ENCODE results near the gene XKR7.
A peak's percentile ranks its signal among the peaks of the same experiment; 100 is the strongest.
"Not testable (repeated sequence)": the region's sequence is repeated elsewhere in the genome, so short reads cannot be mapped to it uniquely, and the experiment has no call there.

Gene XKR7

DNA sequence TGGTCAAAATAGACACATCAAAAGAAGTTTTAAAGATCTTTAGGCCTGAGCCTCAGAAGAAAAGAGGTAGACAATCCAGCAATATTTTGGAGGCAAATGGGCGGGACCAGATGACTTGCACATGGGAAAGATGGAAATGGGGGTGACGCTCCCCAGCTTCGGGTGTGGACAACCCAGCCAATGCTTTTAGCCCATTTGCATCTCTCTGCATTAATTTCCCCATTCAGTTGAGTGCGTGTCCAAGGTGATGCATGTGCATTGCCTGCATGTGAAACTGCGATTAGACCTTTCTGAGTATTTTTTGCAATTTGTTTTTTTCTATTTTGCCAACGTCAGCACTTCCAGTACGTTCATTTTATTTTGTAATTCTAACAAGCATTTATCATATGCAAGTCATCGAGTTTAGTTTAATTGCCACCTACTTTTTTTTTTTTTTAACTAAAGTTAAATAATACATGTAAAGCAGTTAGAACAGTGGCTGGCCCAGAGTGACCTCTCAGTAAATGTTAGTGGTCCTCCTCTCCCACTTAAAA is 40.3 kb upstream of the XKR7 start:
- DNase-seq = no peak
- H3K9me3 ChIP-seq (ENCODE audit: severe bottlenecking) = no peaks in the 10 kb centered on the region
- no peak overlapping the region for H3K27ac ChIP-seq
- H3K36me3 ChIP-seq = no peaks in the 10 kb centered on the region
- H3K27me3 ChIP-seq (ENCODE audit: insufficient read depth, low read depth, severe bottlenecking) = no peaks in the 10 kb centered on the region
- no peak overlapping the region for H3K4me3 ChIP-seq (ENCODE audit: low read depth, low read length)
- TF ChIP-seq, protein P1, sequence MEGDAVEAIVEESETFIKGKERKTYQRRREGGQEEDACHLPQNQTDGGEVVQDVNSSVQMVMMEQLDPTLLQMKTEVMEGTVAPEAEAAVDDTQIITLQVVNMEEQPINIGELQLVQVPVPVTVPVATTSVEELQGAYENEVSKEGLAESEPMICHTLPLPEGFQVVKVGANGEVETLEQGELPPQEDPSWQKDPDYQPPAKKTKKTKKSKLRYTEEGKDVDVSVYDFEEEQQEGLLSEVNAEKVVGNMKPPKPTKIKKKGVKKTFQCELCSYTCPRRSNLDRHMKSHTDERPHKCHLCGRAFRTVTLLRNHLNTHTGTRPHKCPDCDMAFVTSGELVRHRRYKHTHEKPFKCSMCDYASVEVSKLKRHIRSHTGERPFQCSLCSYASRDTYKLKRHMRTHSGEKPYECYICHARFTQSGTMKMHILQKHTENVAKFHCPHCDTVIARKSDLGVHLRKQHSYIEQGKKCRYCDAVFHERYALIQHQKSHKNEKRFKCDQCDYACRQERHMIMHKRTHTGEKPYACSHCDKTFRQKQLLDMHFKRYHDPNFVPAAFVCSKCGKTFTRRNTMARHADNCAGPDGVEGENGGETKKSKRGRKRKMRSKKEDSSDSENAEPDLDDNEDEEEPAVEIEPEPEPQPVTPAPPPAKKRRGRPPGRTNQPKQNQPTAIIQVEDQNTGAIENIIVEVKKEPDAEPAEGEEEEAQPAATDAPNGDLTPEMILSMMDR (IDR thresholded peaks at IDR 0.05; ENCODE audit: low read depth, low read length) = no peak

DNA sequence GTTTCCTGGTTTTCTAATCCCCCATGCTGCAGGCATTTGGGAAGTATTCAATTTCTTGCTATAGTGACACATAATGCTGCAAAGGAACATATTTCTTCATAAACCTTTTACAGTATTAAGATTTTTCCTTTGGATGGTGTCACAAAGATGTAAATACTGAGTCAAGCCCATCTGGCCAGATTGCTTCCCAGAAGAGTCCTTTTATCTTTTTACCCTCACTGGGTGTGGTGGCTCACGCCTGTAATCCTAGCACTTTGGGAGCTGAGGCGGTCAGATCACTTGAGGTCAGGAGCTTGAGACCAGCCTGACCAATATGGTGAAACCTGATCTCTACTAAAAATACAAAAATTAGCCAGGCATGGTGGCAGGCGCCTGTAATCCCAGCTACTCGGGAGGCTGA is 38.3 kb upstream of the XKR7 start:
- H3K36me3 ChIP-seq; H3K9me3 ChIP-seq (ENCODE audit: severe bottlenecking); H3K4me3 ChIP-seq (ENCODE audit: low read depth, low read length); H3K27me3 ChIP-seq (ENCODE audit: insufficient read depth, low read depth, severe bottlenecking): not testable (repeated sequence)
- DNase-seq = peak; percentile 83
- peak overlapping the region; percentile 23 for H3K27ac ChIP-seq

DNA sequence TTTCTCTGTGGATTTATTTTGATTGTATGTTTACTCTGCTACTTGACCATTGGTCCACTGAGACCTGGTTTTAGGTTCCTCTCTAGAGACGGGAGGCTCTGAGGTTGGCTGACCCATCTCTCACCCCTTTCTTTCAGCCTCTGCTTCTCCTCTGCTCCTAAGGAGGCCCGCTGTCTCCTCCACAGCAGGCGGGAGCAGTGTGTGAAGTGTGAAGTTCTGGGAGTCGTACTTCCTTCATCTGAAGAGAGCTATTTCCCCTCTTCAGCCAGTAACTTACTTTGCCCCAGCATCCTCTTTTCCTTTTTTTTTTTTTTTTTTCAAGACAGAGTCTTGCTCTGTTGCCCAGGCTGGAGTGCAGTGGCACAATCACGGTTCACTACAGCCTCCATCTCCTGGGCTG is 37.2 kb upstream of the XKR7 start:
- TF ChIP-seq, protein P1 (IDR thresholded peaks at IDR 0.05; ENCODE audit: low read depth, low read length) = no peak

DNA sequence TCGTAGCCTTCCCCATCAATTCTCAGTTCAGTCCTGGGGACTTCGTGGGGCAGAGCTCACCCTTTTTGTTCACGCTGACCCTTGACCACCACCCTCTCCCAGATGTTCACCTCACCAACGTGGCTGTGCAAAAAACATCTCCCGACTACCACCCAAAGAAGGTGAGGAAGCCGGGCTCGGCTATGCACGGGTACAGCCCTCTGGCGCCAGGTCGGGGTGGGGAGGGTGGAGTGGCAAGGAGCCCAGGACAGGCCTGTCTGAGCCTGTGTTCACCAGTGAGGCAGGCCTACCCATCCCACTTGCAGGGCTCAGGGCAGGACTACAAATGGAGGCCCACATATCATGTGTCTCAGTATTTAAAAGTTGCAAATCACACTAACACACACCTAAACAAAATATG is 34.3 kb upstream of the XKR7 start:
- Histone ChIP-seq H3K27ac (no peak overlapping the region), H3K4me3 (ENCODE audit: low read depth, low read length) (no peak overlapping the region), H3K36me3 (no peaks in the 10 kb centered on the region), H3K27me3 (ENCODE audit: insufficient read depth, low read depth, severe bottlenecking) (no peaks in the 10 kb centered on the region), H3K9me3 (ENCODE audit: severe bottlenecking) (no peaks in the 10 kb centered on the region)
- TF ChIP-seq, protein P1 (IDR thresholded peaks at IDR 0.05; ENCODE audit: low read depth, low read length) = no peak
- no peak for DNase-seq

More for the DNA sequence above, 37.2 kb upstream of the XKR7 start:
- H3K27ac ChIP-seq = no peak overlapping the region
- DNase-seq = no peak
- H3K4me3 ChIP-seq (ENCODE audit: low read depth, low read length) = no peak overlapping the region
- no peaks in the 10 kb centered on the region for H3K9me3 ChIP-seq (ENCODE audit: severe bottlenecking)
- H3K27me3 ChIP-seq (ENCODE audit: insufficient read depth, low read depth, severe bottlenecking) = no peaks in the 10 kb centered on the region
- H3K36me3 ChIP-seq = no peaks in the 10 kb centered on the region

DNA sequence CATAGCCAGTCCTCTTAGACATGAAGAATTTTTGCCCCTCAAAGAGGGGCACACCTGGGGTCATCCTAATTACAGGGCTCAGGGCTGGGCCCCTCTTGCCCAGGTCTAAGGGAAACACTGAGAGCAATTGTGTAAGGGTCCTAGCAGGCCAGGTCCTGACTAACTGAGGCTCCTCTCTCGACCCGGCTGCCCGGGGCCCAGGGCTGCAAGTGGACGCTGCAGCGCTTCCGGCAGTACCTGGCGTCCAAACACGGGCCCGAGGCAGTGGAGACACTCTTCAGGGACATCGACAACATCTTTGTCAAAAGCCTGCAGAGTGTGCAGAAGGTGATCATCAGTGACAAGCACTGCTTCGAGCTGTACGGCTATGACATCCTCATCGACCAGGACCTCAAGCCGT is 33.5 kb upstream of the XKR7 start:
- no peaks in the 10 kb centered on the region for H3K9me3 ChIP-seq (ENCODE audit: severe bottlenecking)
- no peak overlapping the region for H3K4me3 ChIP-seq (ENCODE audit: low read depth, low read length)
- H3K36me3 ChIP-seq = no peaks in the 10 kb centered on the region
- TF ChIP-seq, protein P1 (IDR thresholded peaks at IDR 0.05; ENCODE audit: low read depth, low read length) = no peak
- no peak overlapping the region for H3K27ac ChIP-seq
- DNase-seq = no peak
- H3K27me3 ChIP-seq (ENCODE audit: insufficient read depth, low read depth, severe bottlenecking) = no peaks in the 10 kb centered on the region

DNA sequence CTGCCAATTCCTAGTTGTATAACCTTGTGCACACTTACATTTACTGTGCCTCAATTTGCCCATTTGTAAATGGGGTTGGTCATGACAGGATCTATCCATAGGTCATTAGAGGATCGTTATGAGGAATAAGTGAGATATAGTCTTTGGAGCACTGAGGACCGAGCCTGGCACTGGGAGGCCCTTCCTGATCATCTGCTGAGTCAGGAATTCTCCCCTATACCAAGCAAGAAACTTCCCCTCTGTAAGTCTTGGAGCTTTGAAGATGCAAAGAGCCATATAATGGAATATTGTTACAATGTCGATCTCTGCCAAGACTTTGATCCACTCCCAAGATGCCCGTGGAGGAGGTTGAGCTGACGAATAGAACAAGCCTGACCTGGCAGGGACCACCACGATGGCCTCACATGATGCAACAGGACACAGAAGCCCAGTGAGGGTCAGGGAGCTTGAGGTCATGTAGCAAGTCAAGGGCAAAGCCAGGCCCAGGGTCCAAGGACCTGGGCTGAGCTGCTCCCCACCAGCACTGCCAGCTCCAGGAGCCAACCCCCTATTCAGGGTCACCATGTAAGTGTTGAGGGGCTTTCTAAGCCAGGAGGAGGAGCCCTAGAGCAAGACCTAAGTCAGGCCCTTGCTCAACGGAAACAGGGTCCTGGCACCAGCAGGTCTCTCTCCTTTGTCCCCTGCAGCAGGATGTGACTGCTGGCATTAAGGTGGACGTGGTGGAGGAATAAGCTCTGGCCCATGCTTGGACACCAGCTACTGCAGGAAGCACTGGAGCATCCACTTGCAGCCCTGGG is 32.8 kb upstream of the XKR7 start:
- no peak overlapping the region for H3K4me3 ChIP-seq (ENCODE audit: low read depth, low read length)
- no peaks in the 10 kb centered on the region for H3K9me3 ChIP-seq (ENCODE audit: severe bottlenecking)
- H3K27me3 ChIP-seq (ENCODE audit: insufficient read depth, low read depth, severe bottlenecking) = no peaks in the 10 kb centered on the region
- DNase-seq = peak; percentile 22
- TF ChIP-seq, protein P1 (IDR thresholded peaks at IDR 0.05; ENCODE audit: low read depth, low read length) = peak; percentile 56
- H3K36me3 ChIP-seq = no peaks in the 10 kb centered on the region
- no peak overlapping the region for H3K27ac ChIP-seq

All from WERI-Rb-1 (cell line).